Left renal cortex interstitium (tissue), 4 donors: ENCODE measurements around the gene DBR1. TPM values are rescaled to one million over a fixed set of nuclear protein-coding genes. Genes with fewer than 3 reads are reported as not detected.

ENCODE experiments used
- DNase-seq, 4 donors: peaks; one replicate each; pipeline ENCODE4 v3.0.0-alpha.2; 2013; ENCODE audit warnings: low read depth in 4 of 4, low spot score in 2 of 4, missing footprints in 1 of 4
- polyA plus RNA-seq, 4 donors: library from polyadenylated mRNA; unstranded; fragments of 120-200 nt; gene quantifications; one replicate each; pipeline ENCODE4 v1.2.1, GENCODE V29; 2013; ENCODE audit not compliant: insufficient read length in 4 of 4

The DBR1 gene
- 10 to 100 TPM; 17.6 to 23.6 (median 19.8) TPM for polyA plus RNA-seq

DNA sequence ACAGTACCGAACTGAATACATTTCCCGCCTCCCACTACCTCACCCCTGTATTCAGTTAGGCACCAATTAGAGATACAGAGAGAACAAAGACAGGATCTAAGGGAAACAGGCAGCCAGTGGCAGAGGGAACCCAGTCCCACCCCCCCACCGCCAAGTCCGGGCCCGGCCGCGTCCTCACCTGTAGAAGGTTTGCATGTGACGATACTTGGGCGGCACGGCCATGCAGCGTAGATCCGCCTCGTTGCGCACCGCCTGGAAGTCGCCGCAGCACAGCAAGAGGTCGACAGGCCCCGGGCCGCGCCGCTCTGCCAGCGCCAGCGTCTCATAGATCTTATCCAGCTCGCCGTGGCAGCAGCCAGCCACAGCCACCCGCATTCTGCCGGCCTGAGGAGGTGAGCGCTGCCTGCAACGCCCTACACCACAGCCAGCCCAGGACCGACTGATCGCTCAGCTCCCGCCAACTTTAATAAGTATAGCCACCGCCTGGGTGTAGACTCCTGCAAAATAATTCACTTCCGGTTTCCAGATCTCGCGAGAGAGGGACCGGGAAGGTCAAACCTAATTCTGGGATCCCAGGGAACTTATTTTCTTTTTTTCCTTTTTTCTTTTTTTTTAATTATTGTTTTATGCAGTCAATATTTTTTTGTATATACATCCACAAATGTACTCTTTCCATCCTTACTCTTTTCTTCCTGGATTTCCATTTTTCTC, at the start of gene DBR1:
TSS of gene DBR1 (minus strand) at position 501 of the 711 bp plus-strand sequence. CDS start at position 375, 126 bp downstream.
- DNase-seq, result peak; percentile 65 to 91 (median 78)

DNA sequence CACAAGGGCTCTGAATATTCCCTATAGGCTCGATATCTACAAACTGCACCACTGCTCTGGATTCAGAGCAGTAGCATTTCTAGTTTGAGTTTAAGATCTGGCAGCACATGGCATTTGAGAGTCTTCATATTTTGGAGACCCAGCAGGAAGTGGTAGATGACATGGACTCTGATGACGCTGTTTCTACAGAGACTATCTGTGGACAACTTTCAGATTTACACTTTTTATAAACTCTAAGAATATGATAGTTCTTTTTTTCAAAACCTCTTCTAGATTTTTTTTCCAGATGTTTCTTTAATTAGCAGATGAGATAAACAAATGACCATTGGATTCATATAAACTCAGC, 48.2 kb upstream of the DBR1 start:
- no peak for DNase-seq

GRCh38 chr3:138222131-138222941, 47.6 kb upstream of the DBR1 start:
- DNase-seq, result peak in 1 of 4 donors; percentile 6

- DNase-seq, result no peak
Observed at GRCh38 chr3:138220788-138221187, 46.1 kb upstream of the DBR1 start.

- no peak for DNase-seq
Observed at GRCh38 chr3:138220242-138220641, 45.5 kb upstream of the DBR1 start.

DNA sequence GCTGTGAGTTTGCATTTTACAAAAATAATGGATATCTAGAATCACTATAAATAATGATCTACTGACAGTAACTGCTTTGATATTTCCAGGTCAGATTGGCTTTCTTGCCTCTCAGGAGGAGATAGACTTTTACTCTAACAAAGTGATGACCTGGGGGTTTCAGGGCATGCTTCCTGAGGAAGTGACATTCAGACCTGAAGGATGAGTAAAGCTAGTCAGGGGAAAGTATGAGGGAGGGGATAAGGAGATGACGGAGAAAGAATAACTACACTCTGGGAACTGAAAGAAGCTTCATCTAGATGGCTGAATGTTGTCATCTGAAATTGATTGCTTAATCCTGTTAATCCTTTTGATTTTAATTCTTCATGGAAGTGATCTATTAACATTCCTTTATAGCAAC, 44.5 kb upstream of the DBR1 start:
- no peak for DNase-seq

DNA sequence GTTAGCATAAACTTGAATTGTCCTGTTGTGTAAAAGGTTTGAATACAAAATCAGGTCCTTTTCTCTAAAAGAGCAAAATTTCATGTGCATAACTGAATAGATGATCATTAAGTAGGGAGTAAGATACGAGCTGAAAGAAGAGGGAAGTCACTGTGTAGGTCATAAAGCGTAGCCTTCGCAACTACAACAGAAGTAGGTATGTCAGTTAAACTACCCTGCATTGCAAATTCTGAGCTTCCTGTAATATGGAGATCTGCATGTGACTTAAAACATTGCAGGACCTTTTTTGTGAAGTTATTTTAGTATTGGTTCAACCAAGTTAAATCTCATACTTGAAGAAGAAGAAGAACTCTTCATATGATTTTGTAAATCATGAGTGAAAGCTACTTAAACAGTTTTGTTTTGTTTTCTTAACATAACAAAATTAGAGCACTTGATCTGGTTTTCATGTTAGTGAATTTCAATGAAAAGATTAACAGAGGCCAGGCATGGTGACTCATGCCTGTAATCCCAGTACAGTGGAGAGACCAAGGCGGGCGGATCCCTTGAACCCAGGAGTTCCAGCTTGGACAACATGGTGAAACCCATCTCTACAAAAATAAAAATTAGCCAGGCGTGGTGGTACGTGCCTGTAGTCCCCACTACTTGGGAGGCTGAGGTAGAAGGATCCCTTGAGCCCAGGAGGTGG, 38.8 kb upstream of the DBR1 start:
- DNase-seq, result no peak

- DNase-seq, result no peak
Observed at GRCh38 chr3:138210528-138210927, 35.8 kb upstream of the DBR1 start.

DNA sequence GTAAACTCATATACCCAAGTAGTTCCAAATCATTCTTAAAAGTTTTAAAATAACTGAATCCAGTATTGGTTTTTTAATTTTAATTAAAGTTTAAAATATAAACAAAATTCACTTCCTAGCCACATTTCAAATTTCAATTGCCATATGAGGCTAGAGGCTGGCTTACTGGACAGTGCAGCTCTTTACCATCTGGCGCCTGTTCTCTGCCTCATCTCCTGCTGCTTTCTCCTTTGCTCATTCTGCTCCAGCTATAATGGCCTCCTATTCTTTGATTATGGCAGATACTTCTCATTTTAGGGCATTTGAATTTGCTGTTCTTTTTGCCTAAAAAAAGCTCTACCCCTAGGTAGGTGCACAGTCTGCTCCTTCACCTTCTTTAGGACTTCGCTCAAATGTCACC, 31.5 kb upstream of the DBR1 start:
- DNase-seq, result no peak

GRCh38 chr3:138205527-138205926, 30.8 kb upstream of the DBR1 start:
- DNase-seq, result no peak

GRCh38 chr3:138203938-138204337, 29.2 kb upstream of the DBR1 start:
- no peak for DNase-seq

DNA sequence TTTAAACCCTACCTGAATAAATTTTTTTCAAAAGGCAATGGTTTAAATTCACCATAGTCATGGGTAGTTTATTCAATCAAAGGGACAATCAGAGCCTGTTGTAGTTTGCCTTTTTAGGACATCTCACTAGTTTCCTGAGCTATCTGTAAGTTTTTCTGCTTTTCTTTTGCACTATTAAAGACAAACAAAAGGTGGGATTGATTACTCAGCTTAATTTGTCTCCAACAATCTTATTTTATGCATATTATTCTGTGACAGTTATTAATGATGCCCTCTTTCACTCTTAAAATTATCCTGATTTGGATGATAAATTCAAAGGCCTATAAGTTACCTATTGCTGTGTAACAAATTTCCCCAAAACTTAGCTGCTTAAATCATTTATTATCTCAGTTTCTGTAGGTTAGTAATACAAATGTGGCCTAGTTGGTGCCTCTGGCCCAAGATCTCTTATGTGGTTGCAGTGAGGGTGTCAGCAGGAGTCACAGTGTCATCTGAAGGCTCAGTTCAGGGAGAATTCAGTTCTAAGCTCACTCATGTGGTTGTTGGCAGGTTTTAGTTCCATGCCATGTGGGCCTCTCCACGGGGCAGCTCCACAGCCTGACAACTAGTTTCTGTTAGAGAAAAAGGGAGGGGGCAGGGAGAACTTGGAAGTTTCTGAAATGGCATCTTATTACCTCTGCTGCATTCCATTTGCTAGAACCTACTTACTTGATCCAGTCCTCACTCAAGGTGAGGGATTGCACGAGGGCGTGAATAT, 28.4 kb upstream of the DBR1 start:
- DNase-seq, result no peak

- no peak for DNase-seq
Observed at GRCh38 chr3:138200424-138200823, 25.7 kb upstream of the DBR1 start.

DNA sequence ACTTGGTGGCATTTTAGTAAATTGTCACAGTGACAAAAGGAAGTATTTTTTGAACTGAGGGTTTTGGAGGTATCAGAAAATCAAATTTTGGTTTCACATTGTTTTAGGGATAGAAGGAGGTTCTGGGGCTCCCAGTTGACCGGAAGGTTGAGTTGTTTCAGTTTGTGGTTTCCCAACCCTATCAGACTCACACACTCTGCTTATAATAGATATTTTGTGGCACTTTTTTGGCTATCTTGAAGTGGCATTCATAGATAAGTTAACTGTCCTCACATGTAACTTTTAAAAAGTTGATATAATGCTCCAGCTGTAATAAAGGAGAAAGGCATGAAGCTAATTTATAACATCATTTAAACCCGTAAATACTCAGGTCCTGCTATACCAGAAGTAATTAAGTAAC, 25.1 kb upstream of the DBR1 start:
- DNase-seq, result no peak

DNA sequence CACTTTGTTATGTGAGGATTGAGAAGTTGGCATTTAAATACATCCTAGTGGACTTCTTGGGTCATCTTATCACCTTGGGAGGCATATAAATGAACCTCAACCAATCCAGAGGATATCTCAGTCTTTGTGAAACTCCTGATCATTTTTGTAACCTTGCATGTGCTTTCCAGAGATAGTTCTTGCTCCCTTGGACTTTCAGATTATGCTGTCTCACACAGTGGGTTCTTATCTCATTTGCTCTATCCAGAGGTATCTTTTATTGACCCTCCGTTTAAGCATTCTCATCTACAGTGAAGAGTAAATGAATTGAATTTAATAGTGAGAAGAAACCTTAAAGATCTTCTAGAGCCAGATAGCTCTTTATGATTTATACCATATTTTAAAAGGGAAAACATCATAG, 22.8 kb upstream of the DBR1 start:
- no peak for DNase-seq

DNA sequence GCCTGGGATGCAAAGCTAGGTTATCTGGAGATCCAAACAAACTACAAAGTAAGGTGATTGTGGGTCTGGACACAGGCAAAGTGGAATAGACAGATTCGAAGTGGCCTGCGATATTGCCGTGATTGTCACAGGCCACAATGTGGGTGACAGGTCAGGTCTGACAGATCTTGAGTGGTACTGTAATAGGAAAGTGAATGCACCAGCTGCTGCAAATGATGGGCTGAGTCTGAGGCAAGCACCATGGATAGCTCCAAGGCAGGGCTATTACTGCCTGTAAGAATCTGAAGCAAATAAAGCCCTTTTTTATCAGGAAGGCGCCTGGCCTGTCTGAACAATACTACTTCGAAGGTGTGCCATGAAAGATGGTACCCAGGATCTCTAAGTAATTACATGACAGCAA, 22.3 kb upstream of the DBR1 start:
- DNase-seq, result no peak

- DNase-seq, result no peak
Observed at GRCh38 chr3:138196023-138196422, 21.3 kb upstream of the DBR1 start.

DNA sequence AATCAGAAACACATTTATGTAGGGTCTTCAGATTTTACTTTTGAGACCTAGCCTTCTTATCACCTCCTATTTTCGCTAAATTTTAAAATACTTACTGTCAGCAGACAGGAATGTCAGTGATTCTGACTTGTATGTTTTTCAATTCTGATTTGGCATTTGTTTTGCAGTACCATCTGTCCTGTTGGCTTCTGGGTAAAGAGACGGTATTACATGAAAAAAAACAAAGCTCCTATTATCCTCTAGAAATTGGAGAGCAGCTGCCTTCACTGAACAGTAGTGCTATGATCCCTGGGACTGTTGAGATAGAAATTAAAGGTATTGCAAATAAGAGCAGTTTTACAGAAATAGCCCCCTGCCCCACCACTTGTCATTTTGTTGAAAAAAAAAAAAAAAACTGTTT, 20.8 kb upstream of the DBR1 start:
- no peak for DNase-seq

DNA sequence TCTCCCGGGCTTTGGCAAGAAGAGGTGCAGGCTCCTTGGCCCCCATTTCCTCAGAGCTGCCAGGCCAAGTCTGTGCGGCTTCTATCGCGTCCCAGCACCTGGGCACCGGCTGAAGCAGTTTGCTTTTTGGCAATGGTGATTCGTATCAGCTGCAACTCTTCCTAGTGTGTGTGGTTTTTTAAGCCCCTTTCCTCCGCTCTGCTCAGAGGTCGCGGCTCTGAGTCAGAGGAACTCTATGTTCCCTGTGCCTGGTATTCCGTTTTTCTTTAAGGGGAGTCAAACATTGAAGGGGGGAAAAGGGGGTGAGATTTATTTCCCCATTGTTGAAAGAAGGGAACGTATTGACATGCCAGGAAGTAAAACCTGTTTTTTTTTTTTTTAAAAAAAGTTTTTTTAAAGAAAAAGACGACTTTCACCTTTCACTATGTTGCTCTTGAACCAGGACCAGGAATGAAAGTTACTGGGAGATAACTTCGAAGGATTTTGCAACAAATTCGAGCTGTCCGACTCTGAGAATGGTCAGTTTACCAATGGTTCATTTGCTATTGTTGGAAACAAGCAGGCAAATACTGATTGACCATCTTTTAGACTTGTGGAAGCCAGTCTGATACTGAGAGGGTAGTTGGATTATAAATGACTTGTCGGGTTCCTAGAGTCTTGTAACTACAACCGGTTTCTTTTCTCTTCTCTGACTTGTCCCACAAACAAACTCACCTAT, 13.5 kb upstream of the DBR1 start:
- DNase-seq, result no peak
